GM18517 (cell line): ENCODE measurements around the gene STXBP3.
"Not testable (repeated sequence)": the region's sequence is repeated elsewhere in the genome, so short reads cannot be mapped to it uniquely, and the experiment has no call there.

Source experiments
- ATAC-seq: cut with Tn5 transposase; IDR thresholded peaks from one replicate; pipeline ENCODE4 v1.9.1; 2021; ENCODE audit warnings: mild to moderate bottlenecking, moderate library complexity; ENCODE audit not compliant: unreplicated experiment

STXBP3 gene

DNA sequence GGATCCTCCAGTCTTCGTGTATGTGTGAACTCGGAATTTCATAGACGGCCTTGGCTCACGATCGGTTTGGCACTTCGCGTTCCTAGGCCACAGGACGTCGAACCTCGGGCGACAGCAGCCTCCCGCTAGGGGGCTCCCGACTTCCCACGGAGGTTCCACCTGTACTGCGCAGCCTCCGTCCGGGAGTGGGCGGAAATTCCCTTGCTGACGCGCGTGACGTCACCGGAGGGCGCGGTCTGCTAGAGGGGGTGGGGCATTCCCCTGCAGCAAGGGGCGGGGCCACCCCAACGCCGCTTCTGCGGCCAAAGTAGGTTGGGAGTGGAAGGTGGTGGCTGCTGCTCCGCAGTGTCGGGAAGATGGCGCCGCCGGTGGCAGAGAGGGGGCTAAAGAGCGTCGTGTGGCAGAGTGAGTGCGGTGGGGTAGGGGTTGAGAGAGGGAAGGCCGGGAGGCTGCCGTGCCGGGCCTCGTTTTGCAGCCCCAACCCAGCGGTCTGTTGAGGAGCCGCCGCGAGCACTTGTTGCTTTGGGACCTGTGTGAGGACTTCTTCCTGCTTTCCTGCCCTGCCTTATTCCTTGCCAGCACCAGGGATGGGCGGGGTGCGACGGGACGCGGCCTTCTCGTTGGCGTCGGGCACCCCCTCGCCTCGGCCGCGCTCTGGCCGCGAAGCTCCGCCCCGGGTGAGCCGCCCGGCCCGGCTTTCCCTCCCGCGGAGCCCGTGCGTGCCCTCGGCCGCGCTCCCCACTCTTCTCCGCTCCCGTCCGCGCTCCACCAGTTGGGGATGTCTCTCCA lies at the start of gene STXBP3:
Gene STXBP3, plus strand, starts transcription at position 293 of the 789 bp plus-strand sequence. Its CDS starts 64 bp downstream, at position 357.
- ATAC-seq = peak; percentile 88

- no peak for ATAC-seq
Measured at GRCh38 chr1:108699375-108700332, 46.8 kb upstream of the STXBP3 start.

DNA sequence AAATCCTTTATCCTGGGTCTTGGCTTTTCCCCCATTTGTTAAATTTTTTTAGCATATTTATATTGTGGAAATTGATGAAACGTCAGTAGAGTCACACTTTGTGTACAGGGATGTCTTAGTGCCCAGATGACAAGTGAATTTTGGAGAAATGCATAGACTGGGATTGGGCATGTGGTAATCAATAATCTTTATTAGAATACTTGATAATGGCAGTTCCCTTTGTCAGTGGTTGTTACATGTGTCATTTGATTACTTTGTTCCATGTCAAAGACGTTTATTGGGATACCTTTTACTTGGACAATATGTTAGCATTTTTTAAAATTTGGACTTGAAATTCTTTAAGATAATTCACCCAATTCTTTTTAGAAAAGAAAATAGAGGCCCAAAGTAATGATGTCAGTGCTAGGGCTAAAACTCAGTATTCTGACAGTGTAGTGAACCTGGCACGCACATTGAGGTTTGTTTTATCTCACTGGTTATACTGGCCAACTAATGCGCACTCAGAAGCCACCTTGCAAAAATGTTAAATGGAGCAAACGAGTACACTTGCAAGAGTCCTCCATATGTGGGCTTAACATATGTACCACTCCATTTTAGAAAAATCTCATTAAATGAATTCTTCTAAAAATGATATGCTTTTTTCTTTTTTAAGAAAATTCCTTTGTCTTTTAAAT lies 45.2 kb upstream of the STXBP3 start:
- no peak for ATAC-seq

DNA sequence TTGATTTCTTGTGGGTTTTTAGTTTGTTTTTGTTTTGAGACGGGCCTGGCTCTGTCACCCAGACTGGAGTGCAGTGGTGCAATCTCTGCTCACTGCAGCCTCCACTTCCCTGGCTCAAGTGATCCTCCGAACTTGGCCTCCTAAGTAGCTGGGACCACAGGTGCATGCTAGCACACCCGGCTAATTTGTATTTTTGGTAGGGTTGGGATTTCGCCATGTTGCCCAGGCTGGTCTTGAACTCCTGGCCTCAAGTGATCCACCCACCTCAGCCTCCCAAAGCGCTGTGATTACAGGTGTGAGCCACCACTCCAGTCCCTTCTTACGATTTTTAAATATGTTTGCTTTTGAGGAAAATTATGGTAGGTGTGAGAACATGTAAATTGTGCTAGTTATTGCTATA lies 44.4 kb upstream of the STXBP3 start:
- ATAC-seq = not testable (repeated sequence)

GRCh38 chr1:108703939-108704338 lies 42.5 kb upstream of the STXBP3 start:
- no peak for ATAC-seq

- ATAC-seq = no peak
Measured at GRCh38 chr1:108704496-108704895, 42.0 kb upstream of the STXBP3 start.

DNA sequence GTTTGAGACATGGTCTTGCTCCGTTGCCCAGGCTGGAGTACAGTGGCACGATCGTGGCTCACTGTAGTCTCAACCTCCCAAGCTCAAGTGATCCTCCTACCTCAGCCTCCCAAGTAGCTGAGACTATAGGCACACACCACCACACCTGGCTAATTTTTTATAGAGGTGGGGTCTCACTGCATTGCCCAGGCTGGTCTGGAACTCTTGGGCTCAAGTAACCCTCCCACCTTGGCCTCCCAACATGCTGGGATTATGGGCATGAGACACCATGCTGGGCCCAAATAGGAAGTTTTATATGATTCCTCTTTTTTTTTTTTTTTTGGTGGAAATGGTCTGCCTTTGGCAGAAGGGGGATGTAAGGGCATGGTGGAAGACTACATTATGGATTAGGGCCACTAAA lies 39.8 kb upstream of the STXBP3 start:
- no peak for ATAC-seq

DNA sequence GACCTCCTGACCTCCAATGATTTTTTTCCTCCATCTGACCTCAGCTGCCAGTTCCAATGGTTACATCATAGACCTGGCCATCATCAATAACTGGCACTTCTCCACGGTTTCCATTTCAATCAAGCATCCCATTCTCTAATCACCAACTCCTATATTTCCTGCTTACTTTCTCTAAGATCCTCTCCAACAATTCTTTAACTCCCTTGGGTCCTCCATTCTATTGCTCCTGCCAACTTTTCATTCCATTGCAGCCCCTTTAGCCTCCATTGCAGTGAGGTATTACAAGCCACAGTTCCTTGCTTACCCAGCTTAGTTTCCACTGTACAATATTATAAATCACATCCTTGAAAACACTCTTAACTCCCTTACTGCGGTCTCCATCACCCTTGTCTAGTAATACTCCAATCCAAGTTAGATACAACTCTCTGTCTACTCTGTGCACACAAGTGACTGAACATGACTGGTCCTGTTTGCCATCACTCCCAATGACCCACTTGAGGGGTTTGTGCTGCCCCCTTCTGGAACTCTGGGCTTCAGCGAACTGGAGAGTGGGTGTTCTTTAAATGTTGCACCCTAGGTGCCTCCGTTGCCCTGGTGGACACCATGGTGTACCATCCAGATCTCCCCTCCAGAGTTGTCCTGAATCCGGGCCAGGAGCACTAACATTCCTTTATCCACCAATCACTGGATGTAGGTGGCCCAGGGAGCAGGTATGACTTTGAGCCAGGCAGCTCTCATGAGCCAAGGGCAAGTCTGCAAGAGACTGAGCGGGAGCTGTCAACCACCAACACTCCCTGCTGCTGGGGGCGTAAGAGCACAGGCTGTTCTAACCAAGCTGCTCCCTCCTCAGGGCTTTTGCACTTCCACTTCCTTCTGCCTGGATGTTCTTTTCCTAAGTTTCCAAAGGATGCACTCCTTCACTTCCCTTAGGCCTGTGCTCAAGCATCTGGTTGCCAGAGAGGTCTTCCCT lies 37.5 kb upstream of the STXBP3 start:
- ATAC-seq = no peak

- no peak for ATAC-seq
Measured at GRCh38 chr1:108712606-108713150, 33.8 kb upstream of the STXBP3 start, which contains the start of gene FNDC7. Gene FNDC7, plus strand, starts transcription at chr1:108712908. Its CDS starts 26 bp downstream, at chr1:108712934.

DNA sequence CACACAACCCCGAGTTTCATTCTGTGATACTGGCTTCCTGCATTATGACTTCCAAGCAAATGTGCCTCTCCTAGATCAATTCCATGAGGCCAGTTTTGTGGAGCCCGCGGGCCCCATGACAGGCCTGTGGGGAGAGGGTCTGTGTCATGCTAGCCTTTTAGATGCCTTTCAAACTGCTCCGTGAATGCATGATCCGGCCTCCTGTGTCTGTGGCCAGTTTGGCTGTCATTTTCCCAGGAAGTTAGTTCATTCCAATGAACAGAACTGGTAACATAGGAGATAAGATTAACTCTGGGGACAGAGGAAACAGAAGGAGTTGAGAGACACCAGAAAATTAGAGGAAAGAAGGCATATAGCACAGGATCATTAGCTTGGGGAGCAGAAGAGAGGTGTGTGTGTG lies 30.5 kb upstream of the STXBP3 start:
- no peak for ATAC-seq

- no peak for ATAC-seq
Measured at GRCh38 chr1:108716437-108717230, 29.8 kb upstream of the STXBP3 start.

DNA sequence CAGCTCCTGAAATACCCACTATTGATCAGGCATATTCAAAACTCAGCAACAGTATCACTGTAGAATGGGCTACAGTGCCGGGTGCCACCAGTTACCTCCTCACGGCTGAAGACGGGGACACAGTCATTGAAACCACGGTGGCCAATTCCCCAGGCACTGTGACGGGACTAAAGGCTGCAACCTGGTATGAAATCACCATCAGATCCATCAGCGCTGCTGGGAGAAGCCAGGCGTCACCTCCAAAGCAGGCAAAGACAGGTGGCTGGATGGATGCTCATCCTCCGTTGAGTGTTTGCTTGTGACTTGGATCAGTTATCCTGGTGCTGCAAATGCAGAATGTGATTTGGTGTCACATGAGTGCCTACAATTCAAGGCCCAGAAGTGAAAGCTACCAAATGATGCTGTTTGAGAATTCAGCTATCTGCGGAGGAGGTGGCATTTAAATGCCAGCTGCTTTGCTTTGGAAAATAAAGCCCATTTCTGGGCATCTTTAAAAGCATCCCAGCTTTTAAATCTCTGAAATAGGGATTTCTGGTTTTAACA lies 28.6 kb upstream of the STXBP3 start:
- no peak for ATAC-seq

- ATAC-seq = no peak
Measured at GRCh38 chr1:108718927-108719655, 27.4 kb upstream of the STXBP3 start.

DNA sequence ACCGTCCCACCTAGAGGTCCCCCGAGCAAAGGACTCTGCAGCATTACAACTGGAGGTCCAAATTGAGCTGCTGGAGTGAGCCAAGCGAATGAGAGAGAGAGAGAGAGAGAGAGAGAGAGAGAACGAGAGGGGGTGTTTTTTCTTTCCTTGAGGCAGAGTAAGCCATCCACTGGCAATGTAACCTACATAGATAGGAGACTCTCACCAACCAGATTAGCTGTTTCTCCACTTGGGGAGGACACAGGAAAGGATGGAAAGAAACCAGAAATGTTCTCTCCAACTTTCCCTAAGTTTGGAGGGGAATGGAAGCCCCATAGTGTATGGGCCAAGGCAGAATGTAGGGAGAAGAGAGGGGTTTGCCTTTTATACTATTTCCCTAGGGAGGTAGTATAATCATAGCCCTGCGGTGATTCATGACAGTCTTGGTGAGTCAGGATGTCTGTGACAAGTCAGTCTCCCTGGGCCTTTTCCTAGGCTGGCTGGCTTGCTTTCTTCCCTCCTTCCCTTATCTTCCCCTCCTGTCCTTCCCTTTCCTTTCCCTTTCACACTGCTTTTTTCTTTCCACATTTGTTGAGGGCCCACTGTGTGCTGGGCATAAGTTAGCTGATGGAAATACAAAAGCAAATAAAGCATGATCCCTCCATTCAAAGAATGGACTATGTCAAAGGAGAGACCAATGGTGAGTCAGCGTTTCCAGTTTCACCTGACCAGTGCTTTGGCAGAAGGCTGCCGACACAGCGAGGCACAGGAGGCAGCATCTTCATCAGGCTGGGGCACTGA lies 26.6 kb upstream of the STXBP3 start:
- ATAC-seq = no peak

DNA sequence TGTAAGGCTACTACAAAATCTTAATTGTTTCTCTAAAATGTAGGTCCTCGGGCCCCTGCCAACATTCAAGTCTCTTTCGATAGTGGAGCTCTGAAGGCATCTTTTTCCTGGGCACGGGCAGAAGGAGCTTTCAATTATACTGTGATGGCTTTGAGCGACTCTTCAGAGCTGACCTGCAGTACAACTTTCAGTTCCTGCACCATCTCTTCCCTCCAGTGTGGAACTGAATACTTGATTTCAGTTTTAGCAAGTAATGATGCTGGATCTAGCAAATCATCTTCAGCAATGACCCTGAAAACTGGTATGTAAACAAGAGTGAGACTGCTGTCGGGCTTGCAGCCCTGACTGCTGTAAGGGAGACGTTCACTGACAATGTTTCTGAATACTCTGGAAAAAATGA lies 24.2 kb upstream of the STXBP3 start:
- ATAC-seq = no peak

GRCh38 chr1:108725906-108726305 lies 20.6 kb upstream of the STXBP3 start:
- ATAC-seq = no peak

GRCh38 chr1:108728327-108728923 lies 18.0 kb upstream of the STXBP3 start:
- ATAC-seq = no peak
